HG02970 (cell line): ENCODE data around the gene HUS1B.
"Not testable (repeated sequence)": the region's sequence is repeated elsewhere in the genome, so short reads cannot be mapped to it uniquely, and the experiment has no call there.

ENCODE experiments used
- ATAC-seq: cut with Tn5 transposase; IDR thresholded peaks from one replicate; pipeline ENCODE4 v1.9.1; 2021; ENCODE audit warnings: mild to moderate bottlenecking, moderate library complexity, moderate number of reproducible peaks; ENCODE audit not compliant: unreplicated experiment, low FRiP score

The HUS1B gene

DNA sequence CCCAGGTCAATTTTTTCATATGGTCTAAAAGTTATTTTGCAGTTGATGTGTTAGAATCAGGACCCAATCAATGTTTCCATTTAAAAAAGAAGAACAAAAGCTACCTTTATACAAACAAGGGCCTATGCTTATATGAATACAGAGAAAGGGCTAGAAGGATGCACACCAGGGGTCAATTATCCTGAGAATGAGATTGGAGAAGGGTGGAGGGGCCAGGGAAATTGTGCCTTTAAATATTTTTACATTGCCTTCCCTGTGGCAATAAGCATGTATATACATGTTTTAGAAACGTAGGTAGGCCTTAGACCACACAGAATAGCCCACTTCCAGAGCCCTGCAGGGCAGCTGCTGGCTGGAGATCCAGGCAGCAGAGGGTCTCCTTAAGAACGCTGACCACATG lies 23.4 kb upstream of the HUS1B start:
- no peak for ATAC-seq

GRCh38 chr6:679282-679681 lies 22.4 kb upstream of the HUS1B start:
- no peak for ATAC-seq

GRCh38 chr6:678520-678919 lies 21.6 kb upstream of the HUS1B start:
- ATAC-seq: no peak

- no peak for ATAC-seq
Observed at GRCh38 chr6:677919-678318, 21.0 kb upstream of the HUS1B start.

DNA sequence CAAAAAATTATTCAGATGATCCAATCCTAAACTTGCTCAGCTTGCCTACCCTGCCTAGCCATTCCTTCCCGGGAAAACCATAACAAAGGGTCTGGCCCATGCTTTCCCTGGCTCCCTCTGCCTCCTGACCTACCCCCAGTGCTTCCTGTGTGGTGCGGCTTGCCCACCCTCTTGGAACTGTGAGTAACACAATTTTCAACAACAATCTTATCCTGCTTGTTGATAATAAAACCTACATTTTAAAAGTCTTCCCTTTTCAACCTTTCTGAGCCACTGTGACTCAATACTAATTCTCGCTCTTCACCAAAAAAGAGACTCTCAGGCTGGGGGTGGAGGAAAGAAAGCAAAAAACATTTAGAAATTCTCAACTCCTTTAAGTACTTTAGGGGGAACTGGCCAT lies 18.1 kb upstream of the HUS1B start:
- ATAC-seq: no peak

- ATAC-seq: no peak
Observed at GRCh38 chr6:674406-674805, 17.5 kb upstream of the HUS1B start.

GRCh38 chr6:667253-667927 lies 10.5 kb upstream of the HUS1B start:
- no peak for ATAC-seq

DNA sequence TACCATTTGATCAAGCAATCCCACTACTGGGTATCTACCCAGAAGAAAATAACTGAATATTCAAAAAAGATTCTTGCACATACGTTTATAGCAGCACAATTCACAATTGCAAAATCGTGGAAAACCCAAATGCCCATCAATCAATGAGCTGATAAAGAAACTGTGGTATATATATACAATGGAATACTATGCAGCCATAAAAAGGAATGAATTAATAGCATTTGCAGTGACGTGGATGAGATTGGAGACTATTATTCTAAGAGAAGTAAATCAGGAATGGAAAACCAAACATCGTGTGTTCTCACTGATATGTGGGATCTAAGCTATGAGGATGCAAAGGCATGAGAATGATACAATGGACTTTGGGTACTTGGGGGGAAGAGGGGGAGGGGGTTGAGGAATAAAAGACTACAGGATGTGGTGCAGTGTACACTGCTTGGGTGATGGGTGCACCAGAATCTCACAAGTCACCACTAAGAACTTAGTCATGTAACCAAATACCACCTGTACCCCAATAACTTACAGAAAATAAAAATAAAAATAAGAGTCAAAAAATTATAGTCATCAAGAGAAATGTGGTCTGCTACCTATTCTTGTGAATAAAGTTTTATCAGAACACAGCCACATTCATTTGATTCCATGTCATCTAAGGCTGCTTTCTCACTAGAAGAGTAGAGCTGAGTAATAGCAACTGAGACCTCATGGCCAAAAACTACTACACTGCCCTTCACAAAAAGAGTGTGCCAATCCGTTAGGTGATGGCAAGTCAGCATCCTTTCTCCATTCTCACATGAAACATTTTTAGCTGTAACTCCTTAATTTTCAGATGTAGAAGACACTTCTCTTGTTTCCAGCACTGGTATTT lies 8.7 kb upstream of the HUS1B start:
- no peak for ATAC-seq

DNA sequence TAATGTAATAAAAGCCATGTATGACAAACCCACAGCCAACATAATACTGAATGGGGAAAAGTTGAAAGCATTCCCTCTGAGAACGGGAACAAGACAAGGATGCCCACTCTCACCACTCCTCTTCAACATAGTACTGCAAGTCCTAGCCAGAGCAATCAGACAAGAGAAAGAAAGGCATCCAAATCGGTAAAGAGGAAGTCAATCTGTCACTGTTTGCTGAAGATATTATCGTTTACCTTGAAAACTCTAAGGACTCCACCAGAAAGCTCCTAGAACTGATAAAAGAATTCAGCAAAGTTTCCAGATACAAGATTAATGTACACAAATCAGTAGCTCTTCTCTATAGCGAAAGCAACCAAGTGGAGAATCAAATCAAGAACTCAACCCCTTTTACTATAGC lies 6.9 kb upstream of the HUS1B start:
- not testable (repeated sequence) for ATAC-seq

DNA sequence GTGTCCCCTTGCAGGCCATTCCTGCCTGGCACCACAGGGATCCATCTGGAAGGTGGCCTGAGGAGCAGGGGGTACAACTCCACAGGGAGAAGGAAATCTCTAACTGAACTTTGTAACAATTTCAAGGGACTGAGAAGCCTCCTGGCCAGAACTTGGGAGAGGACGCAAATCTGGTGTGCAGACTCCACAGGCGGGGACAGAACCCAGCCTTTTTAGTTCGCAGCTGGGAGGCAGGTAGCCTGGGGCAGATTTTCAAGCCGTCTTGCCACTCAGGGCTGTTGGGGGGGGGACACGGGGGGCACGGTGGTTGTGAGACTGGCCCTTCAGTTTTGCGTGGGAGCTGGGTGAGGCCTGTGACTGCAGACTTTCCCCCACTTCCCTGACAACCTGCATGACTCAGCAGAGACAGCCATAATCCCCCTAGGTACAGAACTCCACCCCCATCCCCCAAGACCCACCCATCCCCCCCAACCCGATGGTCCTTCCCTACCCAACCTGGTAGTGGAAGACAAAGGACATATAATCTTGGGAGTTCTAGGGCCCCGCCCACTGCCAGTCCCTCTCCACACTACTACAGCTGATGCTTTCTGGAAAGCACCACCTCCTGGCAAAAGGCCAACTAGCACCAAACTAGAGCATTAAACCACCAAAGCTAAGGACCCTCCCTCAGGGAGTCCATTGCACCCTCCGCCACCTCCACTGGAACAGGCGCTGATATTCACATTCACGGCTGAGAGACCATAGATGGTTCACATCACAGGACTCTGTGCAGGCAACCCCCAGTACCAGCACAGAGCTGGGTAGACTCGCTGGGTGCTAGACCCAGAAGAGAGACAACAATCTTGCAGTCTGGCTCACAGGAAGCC lies 3.0 kb upstream of the HUS1B start:
- ATAC-seq: no peak

- no peak for ATAC-seq
Observed at GRCh38 chr6:658244-658643, 1.3 kb upstream of the HUS1B start.

- ATAC-seq: no peak
Observed at GRCh38 chr6:657743-658142, 843 bp upstream of the HUS1B start.

DNA sequence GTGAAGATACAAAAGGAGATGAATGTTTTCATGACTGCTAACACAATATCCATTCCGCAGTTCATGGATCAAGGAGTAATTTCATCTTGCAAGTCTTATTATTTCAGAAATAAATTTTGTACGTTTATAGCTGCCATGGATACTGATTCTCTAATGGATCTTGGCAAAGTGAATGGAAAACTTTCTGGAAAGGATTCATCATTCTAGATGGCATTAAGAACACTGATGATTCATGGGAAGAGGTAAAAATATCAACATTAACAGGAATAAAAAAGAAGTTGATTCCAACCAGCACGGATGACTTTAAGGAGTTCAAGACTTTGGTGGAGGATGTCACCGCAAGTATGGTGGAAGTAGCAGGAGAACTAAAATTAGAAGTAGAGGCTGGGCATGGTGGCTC lies 2.8 kb downstream of the HUS1B start:
- no peak for ATAC-seq

GRCh38 chr6:652865-653264 lies 4.0 kb downstream of the HUS1B start:
- ATAC-seq: no peak

DNA sequence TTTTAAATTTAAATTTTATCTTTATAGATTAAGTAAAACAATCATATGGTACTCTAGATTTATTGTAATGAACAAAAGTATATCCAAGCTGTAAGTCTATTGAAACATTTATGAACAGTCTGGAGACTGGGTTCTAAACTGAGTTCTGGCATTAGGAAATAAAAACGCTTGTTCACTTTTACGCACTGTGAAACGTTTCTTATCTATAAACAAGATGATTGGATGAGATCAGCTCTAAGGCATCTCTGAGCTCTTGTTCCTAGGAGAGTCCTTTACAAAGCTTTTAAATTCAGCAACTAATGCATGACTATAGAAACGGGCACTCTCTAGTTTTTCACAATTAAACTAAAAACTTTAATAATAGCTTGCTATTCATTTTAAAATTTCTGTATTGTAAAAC lies 6.8 kb downstream of the HUS1B start:
- ATAC-seq: no peak

GRCh38 chr6:642805-643204 lies 14.1 kb downstream of the HUS1B start:
- ATAC-seq: no peak

DNA sequence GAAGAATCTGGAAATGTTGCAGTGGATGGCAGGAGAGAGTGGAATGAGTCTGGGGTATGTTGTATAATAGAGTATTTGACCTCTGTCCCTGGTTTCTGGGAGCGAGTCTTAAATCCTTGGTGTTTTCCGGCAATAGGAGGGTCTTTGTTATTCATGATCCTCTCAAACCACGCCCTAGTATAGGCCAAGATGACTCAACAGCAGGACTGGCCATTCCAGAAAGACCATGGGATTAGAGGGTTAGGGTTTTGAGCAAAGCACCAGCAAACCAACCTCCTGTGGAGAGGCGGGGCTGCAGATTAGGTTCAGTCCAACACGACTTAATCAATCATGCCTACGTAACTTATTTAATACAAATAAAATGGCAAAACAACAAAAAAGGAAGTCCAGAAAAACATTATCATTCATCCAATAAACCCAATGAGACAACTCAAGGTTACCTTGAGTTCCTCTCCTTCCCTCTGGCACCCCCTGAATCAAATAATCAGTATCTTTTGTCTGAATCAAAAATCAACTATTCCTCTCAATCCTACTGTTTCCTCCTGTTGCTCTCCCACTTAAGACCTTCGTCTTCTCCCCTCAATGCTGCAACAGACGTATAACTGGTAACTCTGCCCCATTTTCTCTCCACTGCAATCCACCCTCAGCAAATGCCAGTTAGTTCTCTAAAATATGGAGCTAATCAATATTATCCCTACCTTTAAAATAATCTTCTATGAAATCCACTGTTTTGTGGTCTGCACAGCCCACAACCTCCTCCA lies 15.5 kb downstream of the HUS1B start:
- no peak for ATAC-seq

DNA sequence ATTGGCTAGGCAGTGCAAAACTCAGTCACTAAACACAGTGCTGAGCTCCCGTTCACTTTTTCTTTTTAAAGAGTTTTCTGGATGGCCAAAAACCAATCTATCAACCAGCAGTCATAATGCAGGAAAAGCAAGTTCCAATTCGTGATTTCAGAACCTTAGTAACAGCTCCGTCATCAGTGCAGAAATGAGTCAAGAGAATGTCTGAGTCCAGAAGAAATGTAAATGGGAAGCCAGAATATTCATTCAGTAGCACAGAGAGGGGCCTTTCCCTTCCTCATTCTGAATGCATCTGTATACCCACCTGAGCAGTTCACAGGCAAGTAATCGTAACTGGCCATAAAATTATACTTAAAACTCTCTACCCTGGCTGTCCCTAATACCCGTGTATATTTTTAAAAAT lies 20.4 kb downstream of the HUS1B start:
- no peak for ATAC-seq

- no peak for ATAC-seq
Observed at GRCh38 chr6:635233-635632, 21.7 kb downstream of the HUS1B start.

- no peak for ATAC-seq
Observed at GRCh38 chr6:633611-634010, 23.3 kb downstream of the HUS1B start.
